Measurements from ENCODE around the gene CDH5.

CDH5 gene

GRCh38 chr16:66378741-66379570, 12.5 kb downstream of the CDH5 start:
- no peak overlapping the region for H3K4me3 Mint-ChIP-seq
- H3K27ac Mint-ChIP-seq = no peak overlapping the region
- peaks cover 11% of the 10 kb centered on the region for H3K9me3 Mint-ChIP-seq
- no peaks in the 10 kb centered on the region for H3K4me1 Mint-ChIP-seq
- H3K27me3 Mint-ChIP-seq = peaks cover 11% of the 10 kb centered on the region
- no peaks in the 10 kb centered on the region for H3K36me3 Mint-ChIP-seq
- ATAC-seq = no peak

GRCh38 chr16:66379571-66379941, 13.1 kb downstream of the CDH5 start:
- Mint-ChIP-seq H3K27ac (no peak overlapping the region), H3K36me3 (no peaks in the 10 kb centered on the region), H3K4me3 (no peak overlapping the region), H3K27me3 (peaks cover 11% of the 10 kb centered on the region), H3K4me1 (no peaks in the 10 kb centered on the region), H3K9me3 (peaks cover 11% of the 10 kb centered on the region)
- no peak for ATAC-seq

GRCh38 chr16:66380421-66380820, 13.9 kb downstream of the CDH5 start:
- Mint-ChIP-seq H3K4me3 (no peak overlapping the region), H3K27me3 (peaks cover 11% of the 10 kb centered on the region), H3K36me3 (no peaks in the 10 kb centered on the region), H3K27ac (no peak overlapping the region), H3K4me1 (no peaks in the 10 kb centered on the region), H3K9me3 (peaks cover 11% of the 10 kb centered on the region)
- ATAC-seq = no peak

GRCh38 chr16:66381585-66382170, 15.2 kb downstream of the CDH5 start:
- H3K4me1 Mint-ChIP-seq = no peaks in the 10 kb centered on the region
- peaks cover 7% of the 10 kb centered on the region for H3K27me3 Mint-ChIP-seq
- ATAC-seq = no peak
- H3K9me3 Mint-ChIP-seq = peaks cover 11% of the 10 kb centered on the region
- no peak overlapping the region for H3K4me3 Mint-ChIP-seq
- H3K36me3 Mint-ChIP-seq = no peaks in the 10 kb centered on the region
- H3K27ac Mint-ChIP-seq = no peak overlapping the region

- no peak for ATAC-seq
- Mint-ChIP-seq H3K27me3 (peaks cover 2% of the 10 kb centered on the region), H3K9me3 (peaks cover 11% of the 10 kb centered on the region), H3K27ac (no peak overlapping the region), H3K4me3 (no peak overlapping the region), H3K4me1 (no peaks in the 10 kb centered on the region), H3K36me3 (no peaks in the 10 kb centered on the region)
Observed at GRCh38 chr16:66382171-66382965, 15.9 kb downstream of the CDH5 start.

- no peaks in the 10 kb centered on the region for H3K4me1 Mint-ChIP-seq
- H3K36me3 Mint-ChIP-seq = no peaks in the 10 kb centered on the region
- peaks cover 8% of the 10 kb centered on the region for H3K27me3 Mint-ChIP-seq
- H3K4me3 Mint-ChIP-seq = no peak overlapping the region
- no peak overlapping the region for H3K27ac Mint-ChIP-seq
- peaks cover 11% of the 10 kb centered on the region for H3K9me3 Mint-ChIP-seq
- no peak for ATAC-seq
Observed at GRCh38 chr16:66382966-66383299, 16.4 kb downstream of the CDH5 start.

- H3K36me3 Mint-ChIP-seq = no peaks in the 10 kb centered on the region
- H3K27ac Mint-ChIP-seq = no peak overlapping the region
- no peaks in the 10 kb centered on the region for H3K4me1 Mint-ChIP-seq
- peaks cover 11% of the 10 kb centered on the region for H3K9me3 Mint-ChIP-seq
- H3K27me3 Mint-ChIP-seq = peaks cover 14% of the 10 kb centered on the region
- no peak overlapping the region for H3K4me3 Mint-ChIP-seq
- no peak for ATAC-seq
Observed at GRCh38 chr16:66383551-66383950, 17.1 kb downstream of the CDH5 start.

GRCh38 chr16:66385415-66385814, 18.9 kb downstream of the CDH5 start:
- no peaks in the 10 kb centered on the region for H3K4me1 Mint-ChIP-seq

GRCh38 chr16:66386629-66387622, 20.4 kb downstream of the CDH5 start:
- Mint-ChIP-seq H3K27me3 (peaks cover 16% of the 10 kb centered on the region), H3K4me1 (no peaks in the 10 kb centered on the region), H3K36me3 (no peaks in the 10 kb centered on the region), H3K27ac (no peak overlapping the region), H3K4me3 (no peak overlapping the region), H3K9me3 (no peaks in the 10 kb centered on the region)
- no peak for ATAC-seq

More at GRCh38 chr16:66385415-66385814, 18.9 kb downstream of the CDH5 start:
- no peak overlapping the region for H3K4me3 Mint-ChIP-seq
- no peak overlapping the region for H3K27ac Mint-ChIP-seq
- peaks cover 3% of the 10 kb centered on the region for H3K9me3 Mint-ChIP-seq
- no peak for ATAC-seq
- H3K27me3 Mint-ChIP-seq = peaks cover 16% of the 10 kb centered on the region
- H3K36me3 Mint-ChIP-seq = no peaks in the 10 kb centered on the region

- H3K36me3 Mint-ChIP-seq = no peaks in the 10 kb centered on the region
- no peak overlapping the region for H3K4me3 Mint-ChIP-seq
- H3K9me3 Mint-ChIP-seq = no peaks in the 10 kb centered on the region
- no peak for ATAC-seq
- H3K27me3 Mint-ChIP-seq = peaks cover 16% of the 10 kb centered on the region
- no peaks in the 10 kb centered on the region for H3K4me1 Mint-ChIP-seq
- no peak overlapping the region for H3K27ac Mint-ChIP-seq
Observed at GRCh38 chr16:66387817-66388332, 21.4 kb downstream of the CDH5 start.

GRCh38 chr16:66388350-66389139, 22.1 kb downstream of the CDH5 start:
- Mint-ChIP-seq H3K27ac (no peak overlapping the region), H3K9me3 (no peaks in the 10 kb centered on the region), H3K27me3 (peaks cover 16% of the 10 kb centered on the region), H3K36me3 (no peaks in the 10 kb centered on the region), H3K4me1 (no peaks in the 10 kb centered on the region), H3K4me3 (no peak overlapping the region)
- no peak for ATAC-seq

- Mint-ChIP-seq H3K9me3 (no peaks in the 10 kb centered on the region), H3K4me3 (no peak overlapping the region), H3K27ac (no peak overlapping the region), H3K36me3 (no peaks in the 10 kb centered on the region), H3K4me1 (no peaks in the 10 kb centered on the region), H3K27me3 (peaks cover 16% of the 10 kb centered on the region)
- no peak for ATAC-seq
Observed at GRCh38 chr16:66389256-66390176, 23.0 kb downstream of the CDH5 start.
